Esophagus muscularis mucosa (tissue), 4 donors: ENCODE measurements around the gene ZDHHC21.

Source experiments
- EP300 ChIP-seq: sonication (generic); formaldehyde crosslinking; IDR thresholded peaks from one replicate; pipeline ENCODE4 v1.6.1; 2017; ENCODE audit warnings: antibody characterized with exemption
- POLR2A ChIP-seq: fragments of 450-650 bp; IDR thresholded peaks from one replicate; pipeline ENCODE4 v1.6.1; 2017; ENCODE audit warnings: antibody characterized with exemption, moderate library complexity, mild to moderate bottlenecking, low read depth
- POLR2AphosphoS5 ChIP-seq, 2 donors: sonication (generic); formaldehyde crosslinking; IDR thresholded peaks; one replicate each; pipeline ENCODE4 v1.6.1; 2017; ENCODE audit warnings: antibody characterized with exemption in 2 of 2
- TF ChIP-seq, protein P1 (sequence below), 3 experiments: fragments of 200-600 bp in 2 of 3; fragments of 450-650 bp in 1 of 3; sonication (generic) in 2 of 3; IDR thresholded peaks; one replicate each; pipeline ENCODE4 v1.5.1; 2017 to 2019; ENCODE audit warnings: antibody characterized with exemption in 3 of 3, mild to moderate bottlenecking in 2 of 3, moderate library complexity in 1 of 3

DNA sequence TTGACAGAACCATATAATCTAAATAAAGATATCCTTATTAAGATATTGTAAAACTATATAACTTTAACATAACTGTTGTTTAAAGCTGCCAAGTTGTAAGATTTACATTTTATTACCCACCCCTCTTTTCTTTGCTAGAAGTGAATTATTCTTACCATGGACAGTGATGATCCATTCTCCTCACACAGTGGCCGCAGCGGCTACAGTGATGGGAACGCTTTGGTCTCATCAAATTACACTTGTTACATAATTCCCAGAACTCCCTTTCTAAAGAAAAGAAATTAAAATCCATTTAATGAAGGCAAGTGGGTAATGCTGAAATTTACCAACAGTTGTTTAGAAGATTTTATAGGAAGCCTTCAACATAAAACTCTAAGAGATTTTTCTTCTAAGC lies 31.2 kb downstream of the ZDHHC21 start:
- TF ChIP-seq POLR2A = no peak
- TF ChIP-seq, protein P1, sequence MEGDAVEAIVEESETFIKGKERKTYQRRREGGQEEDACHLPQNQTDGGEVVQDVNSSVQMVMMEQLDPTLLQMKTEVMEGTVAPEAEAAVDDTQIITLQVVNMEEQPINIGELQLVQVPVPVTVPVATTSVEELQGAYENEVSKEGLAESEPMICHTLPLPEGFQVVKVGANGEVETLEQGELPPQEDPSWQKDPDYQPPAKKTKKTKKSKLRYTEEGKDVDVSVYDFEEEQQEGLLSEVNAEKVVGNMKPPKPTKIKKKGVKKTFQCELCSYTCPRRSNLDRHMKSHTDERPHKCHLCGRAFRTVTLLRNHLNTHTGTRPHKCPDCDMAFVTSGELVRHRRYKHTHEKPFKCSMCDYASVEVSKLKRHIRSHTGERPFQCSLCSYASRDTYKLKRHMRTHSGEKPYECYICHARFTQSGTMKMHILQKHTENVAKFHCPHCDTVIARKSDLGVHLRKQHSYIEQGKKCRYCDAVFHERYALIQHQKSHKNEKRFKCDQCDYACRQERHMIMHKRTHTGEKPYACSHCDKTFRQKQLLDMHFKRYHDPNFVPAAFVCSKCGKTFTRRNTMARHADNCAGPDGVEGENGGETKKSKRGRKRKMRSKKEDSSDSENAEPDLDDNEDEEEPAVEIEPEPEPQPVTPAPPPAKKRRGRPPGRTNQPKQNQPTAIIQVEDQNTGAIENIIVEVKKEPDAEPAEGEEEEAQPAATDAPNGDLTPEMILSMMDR (IDR thresholded peaks at IDR 0.05) = no peak
- no peak for TF ChIP-seq EP300
- TF ChIP-seq POLR2AphosphoS5 (IDR thresholded peaks at IDR 0.05) = no peak
